Measurements from ENCODE around the gene TNRC18.
"Not testable (repeated sequence)": the region's sequence is repeated elsewhere in the genome, so short reads cannot be mapped to it uniquely, and the experiment has no call there.

TNRC18 gene

DNA sequence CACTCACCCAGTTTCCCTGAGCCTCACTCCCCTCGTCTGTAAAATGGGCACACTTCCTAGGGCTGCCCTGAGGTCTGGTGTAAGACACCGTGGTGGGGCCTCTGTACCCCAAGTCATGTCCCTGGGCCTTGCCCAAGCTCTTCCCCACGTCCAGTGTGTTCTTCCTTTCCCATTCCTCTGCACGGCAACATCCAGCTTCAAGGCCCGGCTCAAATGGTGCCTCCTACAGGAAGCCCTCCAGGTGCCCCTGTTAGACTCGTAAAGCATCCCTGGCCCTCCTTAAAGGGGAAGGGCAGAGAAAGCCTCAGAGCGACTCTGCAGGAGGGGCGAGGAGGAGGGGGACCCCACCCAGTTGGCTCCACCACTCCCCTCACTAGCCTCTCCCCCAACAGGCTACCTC lies 132.3 kb downstream of the TNRC18 start:
- no peak overlapping the region for H2AFZ ChIP-seq (ENCODE audit: low read length)
- H3K79me2 ChIP-seq (ENCODE audit: insufficient read depth, low read length), result no peaks in the 10 kb centered on the region
- H3K4me1 ChIP-seq (ENCODE audit: insufficient read depth, low read length, severe bottlenecking), result no peaks in the 10 kb centered on the region
- no peak overlapping the region for H3K27ac ChIP-seq (ENCODE audit: low read depth, low read length, poor library complexity, severe bottlenecking)
- no peaks in the 10 kb centered on the region; the same call in 1 of the 2 replicates for H3K36me3 ChIP-seq (ENCODE audit: insufficient read depth, low read length)
- H3F3A ChIP-seq (ENCODE audit: insufficient read depth, low read length), result no peaks in the 10 kb centered on the region
- no peaks in the 10 kb centered on the region for H3K9me2 ChIP-seq (ENCODE audit: low read depth, low read length)
- no peaks in the 10 kb centered on the region for H3K9me3 ChIP-seq (ENCODE audit: low read length)
- no peak overlapping the region for H3K9ac ChIP-seq (ENCODE audit: low read length)
- TF ChIP-seq, protein P1, sequence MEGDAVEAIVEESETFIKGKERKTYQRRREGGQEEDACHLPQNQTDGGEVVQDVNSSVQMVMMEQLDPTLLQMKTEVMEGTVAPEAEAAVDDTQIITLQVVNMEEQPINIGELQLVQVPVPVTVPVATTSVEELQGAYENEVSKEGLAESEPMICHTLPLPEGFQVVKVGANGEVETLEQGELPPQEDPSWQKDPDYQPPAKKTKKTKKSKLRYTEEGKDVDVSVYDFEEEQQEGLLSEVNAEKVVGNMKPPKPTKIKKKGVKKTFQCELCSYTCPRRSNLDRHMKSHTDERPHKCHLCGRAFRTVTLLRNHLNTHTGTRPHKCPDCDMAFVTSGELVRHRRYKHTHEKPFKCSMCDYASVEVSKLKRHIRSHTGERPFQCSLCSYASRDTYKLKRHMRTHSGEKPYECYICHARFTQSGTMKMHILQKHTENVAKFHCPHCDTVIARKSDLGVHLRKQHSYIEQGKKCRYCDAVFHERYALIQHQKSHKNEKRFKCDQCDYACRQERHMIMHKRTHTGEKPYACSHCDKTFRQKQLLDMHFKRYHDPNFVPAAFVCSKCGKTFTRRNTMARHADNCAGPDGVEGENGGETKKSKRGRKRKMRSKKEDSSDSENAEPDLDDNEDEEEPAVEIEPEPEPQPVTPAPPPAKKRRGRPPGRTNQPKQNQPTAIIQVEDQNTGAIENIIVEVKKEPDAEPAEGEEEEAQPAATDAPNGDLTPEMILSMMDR (IDR thresholded peaks at IDR 0.05; ENCODE audit: low read length), result no peak
- no peak overlapping the region for H3K4me3 ChIP-seq (ENCODE audit: low read depth, low read length, poor library complexity, severe bottlenecking)
- no peaks in the 10 kb centered on the region for H4K20me1 ChIP-seq (ENCODE audit: insufficient read depth, low read length)
- no peaks in the 10 kb centered on the region; the same call in 1 of the 2 replicates for H3K27me3 ChIP-seq (ENCODE audit: insufficient read depth, low read length)
- no peak overlapping the region for H3K4me2 ChIP-seq (ENCODE audit: low read length)

DNA sequence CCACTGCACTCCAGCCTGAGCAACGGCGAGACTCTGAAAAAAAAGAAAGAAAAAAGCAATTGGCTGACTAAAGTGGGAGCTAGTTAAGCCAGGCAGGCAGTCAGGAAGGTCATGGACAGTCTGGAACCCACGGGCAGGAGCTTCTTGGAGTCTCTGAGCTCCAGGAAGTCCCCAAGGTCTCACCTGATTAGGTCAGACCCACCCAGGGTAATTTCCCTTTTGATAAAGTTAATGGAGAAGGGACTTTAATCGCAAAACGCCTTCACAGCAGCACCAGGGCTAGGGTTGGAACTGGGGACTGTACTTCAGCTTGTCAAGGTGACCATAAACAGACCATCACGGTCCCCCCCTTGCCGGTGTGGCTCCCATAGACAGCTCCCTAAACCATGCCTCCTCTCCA lies 134.3 kb downstream of the TNRC18 start:
- H3K4me2 ChIP-seq (ENCODE audit: low read length), result no peak overlapping the region
- H3K27me3 ChIP-seq (ENCODE audit: insufficient read depth, low read length), result no peaks in the 10 kb centered on the region; the same call in 1 of the 2 replicates
- H3K79me2 ChIP-seq (ENCODE audit: insufficient read depth, low read length), result no peaks in the 10 kb centered on the region
- TF ChIP-seq EZH2 (IDR thresholded peaks at IDR 0.05; ENCODE audit: borderline replicate concordance, low read length), result no peak
- TF ChIP-seq, protein P1 (IDR thresholded peaks at IDR 0.05; ENCODE audit: low read length), result no peak
- H3K9me2 ChIP-seq (ENCODE audit: low read depth, low read length), result no peaks in the 10 kb centered on the region
- no peaks in the 10 kb centered on the region for H3K9me3 ChIP-seq (ENCODE audit: low read length)
- no peaks in the 10 kb centered on the region; the same call in 1 of the 2 replicates for H3K36me3 ChIP-seq (ENCODE audit: insufficient read depth, low read length)
- no peaks in the 10 kb centered on the region for H3K4me1 ChIP-seq (ENCODE audit: insufficient read depth, low read length, severe bottlenecking)
- no peaks in the 10 kb centered on the region for H4K20me1 ChIP-seq (ENCODE audit: insufficient read depth, low read length)
- H3K27ac ChIP-seq (ENCODE audit: low read depth, low read length, poor library complexity, severe bottlenecking), result no peak overlapping the region
- H2AFZ ChIP-seq (ENCODE audit: low read length), result no peak overlapping the region
- no peaks in the 10 kb centered on the region for H3F3A ChIP-seq (ENCODE audit: insufficient read depth, low read length)
- no peak overlapping the region for H3K9ac ChIP-seq (ENCODE audit: low read length)
- no peak overlapping the region for H3K4me3 ChIP-seq (ENCODE audit: low read depth, low read length, poor library complexity, severe bottlenecking)

DNA sequence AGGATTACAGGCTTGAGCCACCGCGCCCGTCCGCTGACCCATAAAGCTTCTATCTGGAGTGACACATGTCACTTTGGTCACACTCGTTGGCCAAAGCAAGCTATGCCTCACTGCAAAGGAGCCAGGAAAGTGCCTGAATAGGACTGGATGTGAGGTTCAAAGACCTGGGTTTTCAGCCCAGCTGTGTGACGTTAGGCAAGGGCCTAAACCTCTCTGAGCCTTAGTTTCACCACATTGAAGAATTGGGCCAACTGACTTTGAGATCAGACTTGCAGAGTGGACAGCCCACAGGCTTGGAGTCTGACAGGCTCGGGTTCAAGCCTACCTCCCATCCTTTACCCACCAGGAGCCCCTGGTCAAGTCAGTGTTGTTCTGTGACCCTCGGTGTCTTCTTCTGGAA lies 135.1 kb downstream of the TNRC18 start:
- not testable (repeated sequence) for H3K27me3 ChIP-seq (ENCODE audit: insufficient read depth, low read length); H3K27ac ChIP-seq (ENCODE audit: low read depth, low read length, poor library complexity, severe bottlenecking); H4K20me1 ChIP-seq (ENCODE audit: insufficient read depth, low read length); H3K36me3 ChIP-seq (ENCODE audit: insufficient read depth, low read length); H3K79me2 ChIP-seq (ENCODE audit: insufficient read depth, low read length); H3K9me3 ChIP-seq (ENCODE audit: low read length); H3K4me1 ChIP-seq (ENCODE audit: insufficient read depth, low read length, severe bottlenecking); H3K9ac ChIP-seq (ENCODE audit: low read length); H3K9me2 ChIP-seq (ENCODE audit: low read depth, low read length); H3K4me3 ChIP-seq (ENCODE audit: low read depth, low read length, poor library complexity, severe bottlenecking); H3F3A ChIP-seq (ENCODE audit: insufficient read depth, low read length); H3K4me2 ChIP-seq (ENCODE audit: low read length); H2AFZ ChIP-seq (ENCODE audit: low read length)

DNA sequence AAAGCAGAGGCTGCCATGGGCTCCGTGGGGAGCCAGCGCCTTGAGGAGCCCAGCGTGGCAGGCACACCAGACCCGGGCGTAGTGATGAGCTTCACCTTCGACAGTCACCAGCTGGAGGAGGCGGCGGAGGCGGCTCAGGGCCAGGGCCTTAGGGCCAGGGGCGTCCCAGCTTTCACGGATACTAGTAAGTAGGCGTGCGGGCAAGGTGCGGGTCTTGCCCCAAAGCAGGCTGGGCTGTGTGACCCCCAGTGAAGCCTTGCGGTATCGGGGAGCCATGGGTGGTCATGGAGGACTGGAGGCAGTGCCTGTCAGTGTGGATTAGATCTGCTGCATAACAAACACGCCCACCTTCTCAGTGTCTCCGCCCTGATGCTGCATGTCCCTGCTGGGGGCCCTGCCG lies 135.8 kb downstream of the TNRC18 start:
- no peaks in the 10 kb centered on the region for H3F3A ChIP-seq (ENCODE audit: insufficient read depth, low read length)
- H3K79me2 ChIP-seq (ENCODE audit: insufficient read depth, low read length), result no peaks in the 10 kb centered on the region
- no peak overlapping the region for H3K4me2 ChIP-seq (ENCODE audit: low read length)
- H3K4me3 ChIP-seq (ENCODE audit: low read depth, low read length, poor library complexity, severe bottlenecking), result no peak overlapping the region
- no peaks in the 10 kb centered on the region for H3K9me2 ChIP-seq (ENCODE audit: low read depth, low read length)
- H3K4me1 ChIP-seq (ENCODE audit: insufficient read depth, low read length, severe bottlenecking), result peaks cover 3% of the 10 kb centered on the region
- no peaks in the 10 kb centered on the region for H3K9me3 ChIP-seq (ENCODE audit: low read length)
- no peaks in the 10 kb centered on the region for H3K36me3 ChIP-seq (ENCODE audit: insufficient read depth, low read length)
- no peak for TF ChIP-seq EZH2 (IDR thresholded peaks at IDR 0.05; ENCODE audit: borderline replicate concordance, low read length)
- TF ChIP-seq, protein P1 (IDR thresholded peaks at IDR 0.05; ENCODE audit: low read length), result no peak
- no peaks in the 10 kb centered on the region; the same call in 1 of the 2 replicates for H3K27me3 ChIP-seq (ENCODE audit: insufficient read depth, low read length)
- no peak overlapping the region for H2AFZ ChIP-seq (ENCODE audit: low read length)
- H4K20me1 ChIP-seq (ENCODE audit: insufficient read depth, low read length), result no peaks in the 10 kb centered on the region
- H3K9ac ChIP-seq (ENCODE audit: low read length), result no peak overlapping the region
- no peak overlapping the region for H3K27ac ChIP-seq (ENCODE audit: low read depth, low read length, poor library complexity, severe bottlenecking)

DNA sequence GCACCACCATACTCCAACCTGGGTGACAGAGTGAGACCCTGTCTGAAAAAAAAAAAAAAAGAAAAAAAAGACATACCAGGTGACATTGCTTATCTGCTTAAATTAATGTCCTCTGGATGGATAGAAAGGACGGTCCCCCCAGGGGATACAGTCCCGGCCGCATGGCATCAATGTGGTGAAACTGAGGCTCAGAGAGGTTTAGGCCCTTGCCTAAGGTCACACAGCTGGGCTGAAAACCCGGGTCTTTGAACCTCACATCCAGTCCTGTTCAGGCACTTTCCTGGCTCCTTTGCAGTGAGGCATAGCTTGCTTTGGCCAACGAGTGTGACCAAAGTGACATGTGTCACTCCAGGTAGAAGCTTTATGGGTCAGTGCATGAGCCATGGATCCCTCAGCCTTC lies 136.3 kb downstream of the TNRC18 start:
- H3F3A ChIP-seq (ENCODE audit: insufficient read depth, low read length); H3K9me2 ChIP-seq (ENCODE audit: low read depth, low read length); H3K4me1 ChIP-seq (ENCODE audit: insufficient read depth, low read length, severe bottlenecking); H2AFZ ChIP-seq (ENCODE audit: low read length); H3K9ac ChIP-seq (ENCODE audit: low read length); H3K36me3 ChIP-seq (ENCODE audit: insufficient read depth, low read length); H3K4me2 ChIP-seq (ENCODE audit: low read length); H3K79me2 ChIP-seq (ENCODE audit: insufficient read depth, low read length); H3K27ac ChIP-seq (ENCODE audit: low read depth, low read length, poor library complexity, severe bottlenecking); H3K27me3 ChIP-seq (ENCODE audit: insufficient read depth, low read length); H4K20me1 ChIP-seq (ENCODE audit: insufficient read depth, low read length); H3K4me3 ChIP-seq (ENCODE audit: low read depth, low read length, poor library complexity, severe bottlenecking); H3K9me3 ChIP-seq (ENCODE audit: low read length): not testable (repeated sequence)
